ENCODE data around the gene TBC1D30. TPM values are rescaled to one million over a fixed set of nuclear protein-coding genes. Genes with fewer than 3 reads are reported as not detected.

Gene TBC1D30
- total RNA-seq, 1 donor from 2014 or later = 4.2 TPM

DNA sequence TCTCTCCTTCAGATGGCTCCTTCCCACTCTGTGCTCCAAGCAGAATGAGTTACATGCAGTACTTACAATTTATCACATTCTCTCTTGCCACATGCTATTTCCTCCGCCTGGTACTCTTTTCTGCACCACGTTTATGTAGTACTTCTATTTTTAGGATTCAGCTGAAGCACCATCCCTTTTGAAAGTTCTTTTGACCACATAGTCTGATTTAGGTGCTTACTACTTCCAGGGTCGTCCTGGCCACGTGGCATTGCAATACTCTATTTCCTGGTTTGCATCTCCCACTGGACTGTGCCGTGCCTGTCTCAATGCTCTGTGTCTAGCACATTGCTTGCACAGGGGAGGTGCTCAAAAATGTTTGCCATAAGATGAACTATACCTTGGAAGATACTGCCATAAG, 16.3 kb upstream of the TBC1D30 start:
- DNase-seq (ENCODE audit: low read depth) (no peak), FAIRE-seq (no peak)
- TF ChIP-seq, protein P1, sequence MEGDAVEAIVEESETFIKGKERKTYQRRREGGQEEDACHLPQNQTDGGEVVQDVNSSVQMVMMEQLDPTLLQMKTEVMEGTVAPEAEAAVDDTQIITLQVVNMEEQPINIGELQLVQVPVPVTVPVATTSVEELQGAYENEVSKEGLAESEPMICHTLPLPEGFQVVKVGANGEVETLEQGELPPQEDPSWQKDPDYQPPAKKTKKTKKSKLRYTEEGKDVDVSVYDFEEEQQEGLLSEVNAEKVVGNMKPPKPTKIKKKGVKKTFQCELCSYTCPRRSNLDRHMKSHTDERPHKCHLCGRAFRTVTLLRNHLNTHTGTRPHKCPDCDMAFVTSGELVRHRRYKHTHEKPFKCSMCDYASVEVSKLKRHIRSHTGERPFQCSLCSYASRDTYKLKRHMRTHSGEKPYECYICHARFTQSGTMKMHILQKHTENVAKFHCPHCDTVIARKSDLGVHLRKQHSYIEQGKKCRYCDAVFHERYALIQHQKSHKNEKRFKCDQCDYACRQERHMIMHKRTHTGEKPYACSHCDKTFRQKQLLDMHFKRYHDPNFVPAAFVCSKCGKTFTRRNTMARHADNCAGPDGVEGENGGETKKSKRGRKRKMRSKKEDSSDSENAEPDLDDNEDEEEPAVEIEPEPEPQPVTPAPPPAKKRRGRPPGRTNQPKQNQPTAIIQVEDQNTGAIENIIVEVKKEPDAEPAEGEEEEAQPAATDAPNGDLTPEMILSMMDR (IDR thresholded peaks at IDR 0.05; ENCODE audit: insufficient read depth, low read length, severe bottlenecking) = no peak
- Histone ChIP-seq H3K27me3 (ENCODE audit: control insufficient read depth, insufficient read depth, low read length) (no peaks in the 10 kb centered on the region), H3K4me3 (ENCODE audit: low read depth, low read length) (no peak overlapping the region), H3K36me3 (ENCODE audit: control insufficient read depth, insufficient read depth, low read length) (no peaks in the 10 kb centered on the region)

DNA sequence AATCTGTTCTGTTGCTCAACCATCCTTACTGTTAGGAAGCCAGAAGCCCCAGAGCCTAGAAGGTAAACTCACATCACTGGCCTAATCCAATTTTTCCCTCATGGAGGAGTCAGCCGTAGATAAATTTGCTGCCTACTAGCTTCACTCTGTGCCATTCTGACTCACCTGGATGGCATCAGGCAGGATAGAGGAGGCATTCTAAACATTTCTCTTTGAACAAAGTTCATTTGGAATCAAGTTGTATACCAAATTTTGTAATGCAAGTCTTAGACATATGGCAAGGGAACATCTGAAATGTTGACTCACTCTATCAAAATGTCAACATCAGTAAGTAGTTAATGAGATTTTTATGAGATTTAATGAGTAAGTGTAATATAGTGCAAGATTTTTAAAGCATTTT, 13.6 kb upstream of the TBC1D30 start:
- H3K27me3 ChIP-seq (ENCODE audit: control insufficient read depth, insufficient read depth, low read length) = no peaks in the 10 kb centered on the region
- H3K4me3 ChIP-seq (ENCODE audit: low read depth, low read length) = no peak overlapping the region
- FAIRE-seq (no peak), DNase-seq (ENCODE audit: low read depth) (peak; percentile 35)
- no peaks in the 10 kb centered on the region for H3K36me3 ChIP-seq (ENCODE audit: control insufficient read depth, insufficient read depth, low read length)
- TF ChIP-seq, protein P1 (IDR thresholded peaks at IDR 0.05; ENCODE audit: insufficient read depth, low read length, severe bottlenecking) = no peak

DNA sequence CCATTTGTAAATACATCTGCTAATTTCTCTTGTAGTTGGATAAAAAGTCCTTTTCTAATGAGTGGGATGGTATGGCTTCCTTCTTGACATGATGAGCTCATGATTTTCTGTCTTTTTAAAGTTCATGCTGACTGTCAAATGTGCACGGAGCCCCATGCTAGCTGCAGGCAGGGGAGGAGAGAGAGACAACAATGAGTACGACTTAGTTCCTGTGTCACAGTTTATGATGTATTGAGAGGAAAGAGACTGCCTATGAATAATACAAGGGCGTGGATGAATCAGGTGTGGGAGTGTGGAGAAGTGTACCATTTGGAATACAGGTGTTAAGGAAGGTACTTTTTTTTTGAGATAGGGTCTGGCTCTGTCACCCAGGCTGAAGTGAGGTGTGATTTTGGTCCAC, 10.7 kb upstream of the TBC1D30 start:
- FAIRE-seq = no peak
- no peaks in the 10 kb centered on the region for H3K36me3 ChIP-seq (ENCODE audit: control insufficient read depth, insufficient read depth, low read length)
- no peak overlapping the region for H3K4me3 ChIP-seq (ENCODE audit: low read depth, low read length)

DNA sequence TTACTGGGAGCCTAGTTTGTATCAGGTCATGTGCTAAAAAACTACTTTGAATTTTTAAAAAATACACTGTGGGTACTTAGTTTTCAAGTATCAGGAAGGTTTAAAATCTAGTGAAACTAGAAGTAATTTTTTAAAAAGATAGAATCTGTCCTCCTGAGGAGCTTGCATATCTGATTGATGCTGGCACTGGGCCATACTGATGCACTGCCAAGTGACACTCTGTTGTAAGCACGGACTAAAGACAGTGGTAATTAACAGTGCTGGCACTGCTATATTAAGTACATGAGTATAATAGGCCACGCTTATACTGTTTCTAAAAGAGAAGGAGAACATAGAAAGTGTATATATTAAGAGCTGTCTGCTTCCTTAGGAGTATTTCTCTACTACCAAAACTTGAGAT, 10.0 kb upstream of the TBC1D30 start:
- Histone ChIP-seq H3K27me3 (ENCODE audit: control insufficient read depth, insufficient read depth, low read length) (no peaks in the 10 kb centered on the region), H3K4me3 (ENCODE audit: low read depth, low read length) (no peak overlapping the region), H3K36me3 (ENCODE audit: control insufficient read depth, insufficient read depth, low read length) (no peaks in the 10 kb centered on the region)
- DNase-seq (ENCODE audit: low read depth) = no peak
- TF ChIP-seq, protein P1 (IDR thresholded peaks at IDR 0.05; ENCODE audit: insufficient read depth, low read length, severe bottlenecking) = no peak
- FAIRE-seq = no peak

More for the DNA sequence above, 10.7 kb upstream of the TBC1D30 start:
- TF ChIP-seq, protein P1 (IDR thresholded peaks at IDR 0.05; ENCODE audit: insufficient read depth, low read length, severe bottlenecking) = no peak
- no peaks in the 10 kb centered on the region for H3K27me3 ChIP-seq (ENCODE audit: control insufficient read depth, insufficient read depth, low read length)
- peak; percentile 50 for DNase-seq (ENCODE audit: low read depth)

DNA sequence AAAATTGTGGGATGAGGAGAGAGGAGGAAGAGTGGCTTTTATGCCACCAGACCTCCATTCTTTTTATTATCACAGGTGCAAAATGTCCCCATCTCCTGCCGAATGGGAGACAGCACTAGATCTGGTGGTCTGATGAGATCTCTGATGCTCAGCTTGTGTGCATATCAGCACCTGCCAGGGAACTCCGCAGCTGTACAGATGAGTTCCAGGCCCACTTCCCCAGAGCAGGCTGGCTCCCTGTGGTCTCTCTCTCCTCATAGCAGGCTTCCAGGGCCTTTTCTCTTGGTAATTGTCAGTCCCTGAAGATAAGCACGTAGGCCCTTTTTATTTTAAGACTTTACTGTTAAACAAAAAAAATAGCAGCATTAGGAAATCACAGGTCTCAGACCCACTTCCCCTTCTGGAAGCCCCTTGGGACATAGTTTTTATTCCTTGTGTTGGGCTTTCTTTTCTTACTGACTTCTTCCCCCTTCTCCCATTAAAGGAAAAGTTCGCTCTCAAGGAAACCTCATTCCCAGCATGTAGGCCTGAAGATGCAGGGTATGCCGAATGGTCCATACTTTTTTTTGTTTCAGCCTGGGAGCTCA, 4.5 kb upstream of the TBC1D30 start:
- TF ChIP-seq, protein P1 (IDR thresholded peaks at IDR 0.05; ENCODE audit: insufficient read depth, low read length, severe bottlenecking) = no peak
- peaks cover 8% of the 10 kb centered on the region for H3K27me3 ChIP-seq (ENCODE audit: control insufficient read depth, insufficient read depth, low read length)
- no peaks in the 10 kb centered on the region for H3K36me3 ChIP-seq (ENCODE audit: control insufficient read depth, insufficient read depth, low read length)
- DNase-seq (ENCODE audit: low read depth) = no peak
- no peak for FAIRE-seq
- H3K4me3 ChIP-seq (ENCODE audit: low read depth, low read length) = no peak overlapping the region

DNA sequence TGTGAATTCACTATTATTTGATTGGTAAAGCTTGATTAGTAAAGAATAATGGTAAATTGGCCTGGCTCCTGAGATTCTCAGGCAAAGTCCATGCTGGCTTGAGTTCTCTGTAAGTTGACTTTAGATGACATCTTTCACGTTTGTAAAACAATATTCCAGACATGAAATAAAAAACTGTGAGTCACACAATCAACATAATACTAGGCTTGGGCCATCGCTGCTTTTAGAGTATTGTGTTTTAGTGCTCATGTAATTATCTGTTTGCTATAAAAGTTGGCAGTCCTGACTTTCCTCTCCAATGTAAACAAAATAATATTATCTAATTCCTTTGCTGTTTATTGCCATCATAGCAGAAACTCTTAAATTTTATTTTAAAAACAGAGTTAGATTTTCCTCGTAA, 3.9 kb upstream of the TBC1D30 start:
- Histone ChIP-seq H3K27me3 (ENCODE audit: control insufficient read depth, insufficient read depth, low read length) (peaks cover 13% of the 10 kb centered on the region), H3K36me3 (ENCODE audit: control insufficient read depth, insufficient read depth, low read length) (no peaks in the 10 kb centered on the region), H3K4me3 (ENCODE audit: low read depth, low read length) (no peak overlapping the region)
- TF ChIP-seq, protein P1 (IDR thresholded peaks at IDR 0.05; ENCODE audit: insufficient read depth, low read length, severe bottlenecking) = no peak
- FAIRE-seq (no peak), DNase-seq (ENCODE audit: low read depth) (no peak)

Data from bronchial epithelial cell (primary cell).